ENCODE data around the gene DLG4. TPM values are rescaled to one million over a fixed set of nuclear protein-coding genes. Genes with fewer than 3 reads are reported as not detected.

Gene DLG4
- total RNA-seq, 1 donor from 2014 or later, result 44.3 TPM

GRCh38 chr17:7262192-7262934, 42.7 kb upstream of the DLG4 start, which contains the start of gene CLDN7:
CLDN7 (minus strand) TSS chr17:7262478; CDS start chr17:7262043, 435 bp downstream.
- TF ChIP-seq, protein P1, sequence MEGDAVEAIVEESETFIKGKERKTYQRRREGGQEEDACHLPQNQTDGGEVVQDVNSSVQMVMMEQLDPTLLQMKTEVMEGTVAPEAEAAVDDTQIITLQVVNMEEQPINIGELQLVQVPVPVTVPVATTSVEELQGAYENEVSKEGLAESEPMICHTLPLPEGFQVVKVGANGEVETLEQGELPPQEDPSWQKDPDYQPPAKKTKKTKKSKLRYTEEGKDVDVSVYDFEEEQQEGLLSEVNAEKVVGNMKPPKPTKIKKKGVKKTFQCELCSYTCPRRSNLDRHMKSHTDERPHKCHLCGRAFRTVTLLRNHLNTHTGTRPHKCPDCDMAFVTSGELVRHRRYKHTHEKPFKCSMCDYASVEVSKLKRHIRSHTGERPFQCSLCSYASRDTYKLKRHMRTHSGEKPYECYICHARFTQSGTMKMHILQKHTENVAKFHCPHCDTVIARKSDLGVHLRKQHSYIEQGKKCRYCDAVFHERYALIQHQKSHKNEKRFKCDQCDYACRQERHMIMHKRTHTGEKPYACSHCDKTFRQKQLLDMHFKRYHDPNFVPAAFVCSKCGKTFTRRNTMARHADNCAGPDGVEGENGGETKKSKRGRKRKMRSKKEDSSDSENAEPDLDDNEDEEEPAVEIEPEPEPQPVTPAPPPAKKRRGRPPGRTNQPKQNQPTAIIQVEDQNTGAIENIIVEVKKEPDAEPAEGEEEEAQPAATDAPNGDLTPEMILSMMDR (IDR thresholded peaks at IDR 0.05; ENCODE audit: unreplicated experiment), result no peak
- Mint-ChIP-seq H3K9me3 (ENCODE audit: unreplicated experiment) (no peaks in the 10 kb centered on the region), H3K4me1 (ENCODE audit: unreplicated experiment) (peaks cover 20% of the 10 kb centered on the region), H3K4me3 (ENCODE audit: unreplicated experiment) (peak within 1 kb of the TSS; percentile 96), H3K27me3 (ENCODE audit: unreplicated experiment) (peaks cover 9% of the 10 kb centered on the region), H3K27ac (ENCODE audit: unreplicated experiment) (peak within 1 kb of the TSS; percentile 80), H3K36me3 (ENCODE audit: low read depth, unreplicated experiment) (peaks cover 6% of the 10 kb centered on the region)
- DNase-seq (ENCODE audit: low spot score), result peak; percentile 26

GRCh38 chr17:7261379-7262191, 41.9 kb upstream of the DLG4 start:
- Mint-ChIP-seq H3K4me3 (ENCODE audit: unreplicated experiment) (peak overlapping the region; percentile 93), H3K36me3 (ENCODE audit: low read depth, unreplicated experiment) (peaks cover 9% of the 10 kb centered on the region), H3K9me3 (ENCODE audit: unreplicated experiment) (no peaks in the 10 kb centered on the region), H3K4me1 (ENCODE audit: unreplicated experiment) (peaks cover 17% of the 10 kb centered on the region), H3K27ac (ENCODE audit: unreplicated experiment) (peak overlapping the region; percentile 77), H3K27me3 (ENCODE audit: unreplicated experiment) (peaks cover 9% of the 10 kb centered on the region)
- DNase-seq (ENCODE audit: low spot score), result peak; percentile 26
- TF ChIP-seq, protein P1 (IDR thresholded peaks at IDR 0.05; ENCODE audit: unreplicated experiment), result no peak

- Mint-ChIP-seq H3K27ac (ENCODE audit: unreplicated experiment) (no peak overlapping the region), H3K27me3 (ENCODE audit: unreplicated experiment) (peaks cover 11% of the 10 kb centered on the region), H3K4me3 (ENCODE audit: unreplicated experiment) (no peak overlapping the region), H3K36me3 (ENCODE audit: low read depth, unreplicated experiment) (peaks cover 14% of the 10 kb centered on the region), H3K4me1 (ENCODE audit: unreplicated experiment) (peaks cover 17% of the 10 kb centered on the region), H3K9me3 (ENCODE audit: unreplicated experiment) (no peaks in the 10 kb centered on the region)
- TF ChIP-seq, protein P1 (IDR thresholded peaks at IDR 0.05; ENCODE audit: unreplicated experiment), result no peak
- DNase-seq (ENCODE audit: low spot score), result peak; percentile 31
Observed at GRCh38 chr17:7260651-7261378, 41.2 kb upstream of the DLG4 start.

DNA sequence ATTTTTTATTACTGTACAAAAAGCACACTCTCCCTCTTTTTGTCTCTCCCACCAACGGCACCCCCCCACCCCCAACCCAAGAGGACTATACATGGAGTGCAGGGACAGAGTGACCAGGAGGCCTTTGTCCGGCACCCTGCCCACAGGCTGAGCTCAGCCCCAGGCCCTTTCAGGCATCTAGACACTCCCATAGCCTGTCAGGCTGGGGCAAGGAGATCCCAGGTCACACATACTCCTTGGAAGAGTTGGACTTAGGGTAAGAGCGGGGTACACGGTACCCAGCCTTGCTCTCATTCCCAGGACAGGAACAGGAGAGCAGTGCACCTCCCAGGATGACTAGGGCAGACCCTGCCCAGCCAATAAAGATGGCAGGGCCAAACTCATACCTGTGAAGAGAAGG, 40.5 kb upstream of the DLG4 start:
- peak overlapping the region; percentile 73 for H3K4me3 Mint-ChIP-seq (ENCODE audit: unreplicated experiment)
- peaks cover 11% of the 10 kb centered on the region for H3K27me3 Mint-ChIP-seq (ENCODE audit: unreplicated experiment)
- H3K9me3 Mint-ChIP-seq (ENCODE audit: unreplicated experiment), result no peaks in the 10 kb centered on the region

More for the DNA sequence above, 40.5 kb upstream of the DLG4 start:
- TF ChIP-seq, protein P1 (IDR thresholded peaks at IDR 0.05; ENCODE audit: unreplicated experiment), result no peak
- no peak for DNase-seq (ENCODE audit: low spot score)
- Mint-ChIP-seq H3K27ac (ENCODE audit: unreplicated experiment) (no peak overlapping the region), H3K36me3 (ENCODE audit: low read depth, unreplicated experiment) (peaks cover 14% of the 10 kb centered on the region), H3K4me1 (ENCODE audit: unreplicated experiment) (peaks cover 17% of the 10 kb centered on the region)
